Hematopoietic multipotent progenitor cell (in vitro differentiated cells): ENCODE measurements around the gene FRAS1. TPM values are rescaled to one million over a fixed set of nuclear protein-coding genes. Genes with fewer than 3 reads are reported as not detected.

Source experiments
- DNase-seq, 3 donors: peaks; one replicate each; pipeline ENCODE4 v3.0.0-alpha.2; 2011 to 2015; ENCODE audit warnings: low read depth in 2 of 3, low spot score in 2 of 3
- total RNA-seq: library from RNA; depleted of rRNA; stranded (reverse); fragments of >200 nt; gene quantifications from one replicate; pipeline ENCODE4 v1.2.3, GENCODE V29; 2012

FRAS1 gene
- total RNA-seq, 1 donor, result under 0.01 TPM

GRCh38 chr4:78354782-78355181 lies 297.7 kb downstream of the FRAS1 start:
- no peak for DNase-seq

GRCh38 chr4:78355306-78355705 lies 298.2 kb downstream of the FRAS1 start:
- DNase-seq, result no peak

DNA sequence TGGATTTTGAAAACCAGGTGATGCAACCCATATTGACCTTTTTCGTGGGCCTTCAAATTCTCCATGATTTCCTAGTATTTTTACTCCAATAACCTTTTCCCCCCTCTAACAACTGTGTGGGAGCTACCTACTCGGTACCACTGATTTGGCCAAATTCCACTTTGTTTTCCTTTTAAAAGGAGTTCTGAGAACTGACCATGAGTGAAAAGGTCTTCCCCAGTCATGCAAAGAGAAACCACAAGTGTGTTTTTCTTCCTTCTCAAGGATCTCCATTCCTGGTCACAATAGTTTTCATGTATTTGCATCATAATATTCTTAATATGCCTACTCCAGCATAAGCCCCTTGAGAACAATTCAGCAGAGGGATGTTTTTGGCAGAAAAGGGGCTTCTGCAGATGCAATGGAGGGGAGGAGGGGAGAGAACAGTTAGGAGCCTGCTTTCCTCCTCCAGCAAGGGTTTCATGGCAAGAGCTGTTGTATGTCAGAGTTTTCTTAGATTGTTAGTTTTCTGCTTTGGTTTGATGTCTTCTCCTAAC lies 299.2 kb downstream of the FRAS1 start:
- DNase-seq, result no peak

DNA sequence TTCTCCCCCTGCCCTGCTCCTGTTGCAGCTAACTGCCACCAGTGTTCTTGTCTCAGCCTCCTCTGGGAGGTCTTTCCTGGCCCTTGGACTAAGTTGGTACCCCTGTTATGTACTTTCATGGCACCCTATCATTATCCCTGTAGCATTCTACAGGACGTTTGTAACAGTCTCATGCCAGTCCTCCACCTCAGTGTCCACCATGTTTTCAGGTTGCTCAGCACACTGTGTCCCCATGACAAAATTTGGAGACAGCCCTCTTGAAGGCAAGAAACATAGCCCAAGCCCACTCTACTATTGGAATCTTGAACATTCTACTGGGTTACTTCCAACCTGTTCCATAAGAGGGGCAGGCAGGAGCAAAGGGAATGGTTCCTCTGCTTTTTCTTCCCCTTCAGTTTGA lies 300.0 kb downstream of the FRAS1 start:
- no peak for DNase-seq

DNA sequence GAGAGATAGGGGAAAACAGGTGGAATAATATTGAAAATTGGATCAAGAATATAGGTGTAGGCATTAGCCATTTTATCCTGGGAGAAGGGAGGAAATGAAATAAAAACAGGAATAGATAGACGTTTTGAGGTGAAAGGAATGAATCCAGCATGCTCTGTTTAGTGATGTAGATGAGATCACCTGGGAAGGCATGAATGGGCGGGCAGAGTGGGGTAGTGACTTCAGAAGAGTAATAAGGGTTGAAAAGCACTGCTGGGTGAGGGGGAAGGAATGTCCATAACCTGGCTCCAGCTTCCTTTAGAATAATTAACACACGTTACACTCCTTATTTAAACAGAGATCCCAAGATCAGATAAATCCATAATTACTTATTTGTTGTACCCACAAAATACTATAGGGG lies 303.3 kb downstream of the FRAS1 start:
- no peak for DNase-seq

GRCh38 chr4:78361621-78362120 lies 304.5 kb downstream of the FRAS1 start:
- DNase-seq, result no peak

DNA sequence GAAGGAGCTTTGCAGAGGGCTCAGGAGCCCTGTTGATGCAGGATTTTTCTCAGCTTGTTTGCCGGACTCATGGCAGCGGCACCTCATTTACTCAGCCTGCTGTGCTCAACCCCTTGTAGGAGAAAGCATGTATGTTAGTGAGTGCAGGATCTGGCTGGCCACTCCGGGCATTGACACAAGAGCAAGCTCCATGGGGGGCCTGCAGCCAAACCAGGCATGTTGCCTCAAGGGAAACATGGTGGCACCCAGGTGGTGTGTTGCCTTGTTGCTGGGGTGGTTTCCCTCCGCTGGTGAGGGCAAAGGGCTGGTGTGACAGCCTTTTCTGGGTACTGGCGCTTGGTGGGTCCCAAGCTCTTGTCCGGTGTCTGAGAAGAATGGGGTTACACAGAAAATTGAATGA lies 305.2 kb downstream of the FRAS1 start:
- no peak for DNase-seq

DNA sequence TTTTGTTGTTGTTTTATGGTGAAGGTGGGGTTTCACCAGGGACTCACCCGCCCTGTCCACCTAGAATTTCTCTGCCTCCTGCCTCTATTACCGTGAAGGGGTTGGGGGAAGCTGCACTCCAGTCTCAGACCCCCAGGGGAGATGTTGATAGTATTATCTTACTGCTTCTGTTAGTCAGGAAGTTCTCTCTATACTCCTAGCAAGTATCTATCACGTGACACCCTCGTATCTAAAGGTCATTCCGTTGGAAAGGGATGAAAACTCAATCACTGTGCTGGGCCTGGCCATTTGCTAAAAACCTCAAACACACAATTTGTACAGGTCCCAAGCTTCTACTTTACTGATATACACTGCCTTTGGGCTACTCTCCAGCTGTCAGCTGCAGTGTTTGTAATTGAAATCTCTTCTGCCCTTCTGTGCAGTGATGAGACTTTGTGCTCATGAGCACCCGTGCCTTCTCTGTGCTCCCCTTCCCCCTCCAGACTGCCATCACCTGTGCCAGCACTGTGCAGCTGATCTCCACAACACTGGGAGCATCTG lies 306.0 kb downstream of the FRAS1 start:
- no peak for DNase-seq

DNA sequence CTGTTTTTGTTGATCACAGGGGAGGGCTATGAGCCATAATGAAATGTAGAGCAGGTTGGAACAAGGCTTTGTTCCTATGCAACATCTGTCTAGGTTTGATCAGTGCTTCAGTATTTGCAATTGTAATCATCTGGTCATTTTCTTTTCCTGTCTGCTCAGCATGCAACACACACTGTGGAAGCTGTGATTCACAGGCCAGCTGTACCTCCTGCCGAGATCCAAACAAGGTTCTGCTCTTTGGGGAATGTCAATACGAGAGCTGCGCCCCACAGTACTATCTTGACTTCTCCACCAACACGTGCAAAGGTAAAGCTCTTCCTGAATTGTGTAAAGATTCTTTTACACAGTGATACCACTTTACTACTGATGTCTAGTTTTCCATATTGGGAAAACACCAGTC lies 312.6 kb downstream of the FRAS1 start:
- no peak for DNase-seq

GRCh38 chr4:78370631-78371372 lies 313.7 kb downstream of the FRAS1 start:
- DNase-seq, result no peak

GRCh38 chr4:78372355-78372988 lies 315.3 kb downstream of the FRAS1 start:
- DNase-seq, result no peak

GRCh38 chr4:78377555-78377954 lies 320.4 kb downstream of the FRAS1 start:
- DNase-seq, result no peak

- no peak for DNase-seq
Observed at GRCh38 chr4:78379040-78379439, 321.9 kb downstream of the FRAS1 start.

DNA sequence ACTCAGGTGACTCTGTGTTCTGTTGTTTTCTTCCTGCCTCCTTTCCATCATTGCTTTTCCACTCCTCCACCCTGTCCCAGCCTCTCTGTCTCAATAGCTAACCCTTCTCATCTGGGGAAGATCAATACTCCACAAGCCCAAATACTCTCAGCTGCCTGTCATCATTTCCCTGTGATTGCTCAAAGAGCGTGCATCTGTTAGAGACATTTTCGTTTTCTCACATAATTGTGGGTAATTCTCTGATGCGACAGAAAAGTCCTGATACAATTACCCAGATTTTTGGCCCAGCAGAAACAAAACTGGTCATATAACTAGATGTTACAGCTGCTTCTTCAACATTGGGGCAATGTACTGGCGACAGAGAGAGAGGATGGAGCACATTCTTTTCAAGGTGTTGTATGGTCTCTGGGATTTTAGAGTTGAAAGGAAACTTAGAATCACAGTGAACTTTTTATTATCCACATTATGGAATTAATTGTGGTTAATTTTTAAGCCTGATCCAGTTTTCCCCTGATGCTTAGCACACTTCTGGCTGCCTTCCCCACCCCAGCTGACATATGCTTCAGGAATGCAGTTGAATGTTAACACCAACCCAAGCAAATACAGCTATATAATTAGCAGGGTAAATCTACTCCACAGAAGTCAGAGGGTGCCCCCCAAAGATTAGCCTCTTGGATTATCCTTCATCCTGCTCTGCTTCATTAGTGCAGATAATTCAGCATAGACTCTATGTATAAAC lies 323.0 kb downstream of the FRAS1 start:
- no peak for DNase-seq

DNA sequence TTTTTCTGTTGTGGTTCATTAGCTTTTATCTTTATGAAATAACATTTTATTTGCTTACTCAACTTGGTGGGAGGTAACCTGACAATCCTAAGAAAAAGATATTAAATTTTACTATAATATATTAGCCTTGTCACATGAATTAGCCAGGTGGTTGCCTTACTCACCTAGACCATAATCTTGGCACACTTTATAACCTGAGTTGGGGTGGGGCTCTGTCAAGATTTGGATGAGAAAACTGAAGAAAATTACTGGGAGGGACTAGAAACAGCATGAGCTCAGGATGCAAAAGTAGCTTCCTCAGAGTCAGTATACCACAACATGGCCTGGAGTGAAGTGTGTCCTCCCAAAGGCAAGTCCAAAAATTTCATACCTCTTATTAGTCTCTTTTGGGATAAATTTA lies 329.6 kb downstream of the FRAS1 start:
- no peak for DNase-seq

DNA sequence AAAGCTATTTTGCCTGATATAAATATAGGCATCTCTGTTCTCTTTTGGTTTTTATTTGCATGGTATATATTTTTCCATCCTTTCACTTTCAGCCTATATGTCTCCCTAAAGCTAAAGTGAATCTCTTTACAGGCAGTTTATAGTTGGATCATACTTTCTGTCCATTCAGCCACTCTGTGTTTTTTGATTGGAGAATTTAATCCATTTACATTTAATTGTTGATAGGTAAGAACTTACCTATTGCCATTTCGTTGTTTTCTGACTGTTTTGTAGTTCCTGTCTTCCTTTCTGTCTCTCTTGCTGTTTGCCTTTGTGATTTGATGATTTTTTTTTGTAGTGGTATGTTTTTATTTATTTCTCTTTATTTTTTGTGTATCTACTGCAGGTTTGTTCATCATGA lies 338.5 kb downstream of the FRAS1 start:
- no peak for DNase-seq

DNA sequence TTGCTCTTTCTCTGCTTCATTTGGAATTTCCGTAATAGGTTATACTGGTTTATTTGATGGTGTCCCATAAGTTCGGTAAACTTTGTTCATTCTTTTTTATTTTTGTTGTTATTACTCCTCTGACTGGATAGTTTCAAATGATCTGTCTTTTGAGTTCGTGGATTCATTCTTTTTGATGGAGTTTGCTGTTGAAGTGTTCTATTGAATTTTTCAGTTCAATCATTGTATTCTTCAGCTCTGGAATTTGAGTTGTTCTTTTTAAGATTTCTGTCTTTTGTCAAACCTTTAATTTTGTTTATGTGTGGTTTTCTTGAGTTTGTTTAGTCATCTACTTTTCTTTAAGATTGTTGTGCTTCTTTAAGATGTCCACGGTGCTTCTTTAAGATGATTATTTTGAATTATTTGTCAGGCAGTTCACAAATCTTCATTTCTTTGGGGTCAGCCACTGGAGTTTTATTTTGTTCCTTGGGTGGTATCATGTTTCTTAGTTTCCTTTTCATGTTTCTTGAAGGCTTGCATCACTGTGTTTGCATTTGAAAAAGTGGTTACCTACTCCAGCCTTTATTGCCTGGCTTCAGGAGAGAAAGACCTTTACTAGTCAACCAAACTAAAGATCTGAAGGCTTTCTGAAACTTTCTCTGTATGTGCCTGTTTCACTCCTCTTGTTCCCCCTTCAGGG lies 339.6 kb downstream of the FRAS1 start:
- no peak for DNase-seq

- DNase-seq, result no peak
Observed at GRCh38 chr4:78397292-78397630, 340.1 kb downstream of the FRAS1 start.

DNA sequence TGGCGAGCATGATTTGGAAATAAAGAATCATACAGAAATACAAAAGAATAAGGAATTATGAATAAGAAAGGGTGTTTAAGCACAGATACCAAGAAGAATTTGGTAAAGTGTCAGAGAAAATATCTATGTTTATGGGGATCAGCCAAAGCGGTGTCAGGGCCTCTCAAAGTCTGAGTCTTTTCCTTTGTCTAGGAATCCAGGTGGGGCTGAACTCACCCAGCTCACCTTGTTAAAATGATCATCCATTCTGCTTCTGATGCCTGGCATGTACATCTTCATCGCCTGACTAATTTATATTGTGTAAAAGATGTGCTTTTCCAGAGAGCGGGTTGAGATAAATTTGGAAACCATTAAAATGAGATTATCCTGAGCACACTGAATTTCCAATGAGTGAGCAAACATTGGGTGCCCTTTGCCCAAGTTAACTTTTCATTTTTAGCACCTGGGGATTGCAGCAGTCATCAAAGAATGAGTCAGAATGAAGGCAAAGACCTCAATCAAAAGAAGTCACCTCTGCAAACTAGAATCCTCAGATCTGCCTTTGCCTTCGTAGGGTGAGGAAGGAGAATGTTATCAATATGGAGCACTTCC lies 352.6 kb downstream of the FRAS1 start:
- no peak for DNase-seq

GRCh38 chr4:78410225-78410624 lies 353.1 kb downstream of the FRAS1 start:
- no peak for DNase-seq
